ENCODE data around the gene AUH. TPM values are rescaled to one million over a fixed set of nuclear protein-coding genes. Genes with fewer than 3 reads are reported as not detected.

The AUH gene
- total RNA-seq, 1 donor from 2014 or later, result 20.4 TPM

Other genes starting within 250 kb of the AUH start
- gene NFIL3, start 61.9 kb upstream of the AUH start, total RNA-seq, result 6.3 and 6.5 TPM in 2 replicates

All from dermis blood vessel endothelial cell (primary cell).